Cerebellar nuclear complex (tissue), 1 donor: ENCODE measurements around the gene ALX4.

Experiments used
- DNase-seq, 2 experiments: peaks; one replicate each; lab custom pipeline; 2025; lab: John Stamatoyannopoulos, UW

Gene ALX4

DNA sequence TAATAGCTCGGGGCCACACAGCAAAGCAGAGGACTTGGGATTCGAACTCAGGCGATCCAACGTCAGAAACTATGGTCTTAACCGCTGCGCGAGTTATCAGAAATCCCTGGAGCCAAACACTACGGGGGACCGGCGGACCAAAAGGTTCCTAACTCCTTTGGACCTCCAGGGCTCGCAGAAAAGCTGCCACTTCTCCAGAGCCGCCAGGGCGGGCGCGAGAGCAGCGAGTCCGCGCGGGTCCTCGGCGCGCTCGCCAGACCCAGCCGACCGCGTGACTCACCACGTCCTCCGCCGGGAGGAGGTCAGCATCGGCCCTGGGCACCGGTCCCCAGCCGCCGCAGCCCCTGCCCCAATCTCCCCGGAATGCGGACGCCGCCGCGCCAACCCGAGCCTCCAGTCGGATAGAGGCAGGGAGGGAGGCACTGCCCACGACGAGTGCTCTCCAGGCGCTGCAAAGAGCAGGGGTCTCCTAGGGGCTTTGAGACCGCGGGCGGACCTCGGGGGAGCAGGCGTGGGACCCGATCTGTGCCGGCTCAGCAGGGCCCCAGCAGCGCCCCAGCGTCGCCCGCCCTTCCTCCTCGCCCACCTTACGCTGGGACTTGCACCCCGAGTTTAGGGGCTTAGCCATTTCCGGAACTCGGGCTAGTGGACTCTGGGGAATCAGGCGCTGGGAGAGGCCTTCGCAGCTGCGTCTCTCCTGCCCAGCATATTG lies 6.2 kb upstream of the ALX4 start:
- no peak for DNase-seq

- no peak for DNase-seq
Observed at GRCh38 chr11:44314733-44315132, 4.8 kb upstream of the ALX4 start.

DNA sequence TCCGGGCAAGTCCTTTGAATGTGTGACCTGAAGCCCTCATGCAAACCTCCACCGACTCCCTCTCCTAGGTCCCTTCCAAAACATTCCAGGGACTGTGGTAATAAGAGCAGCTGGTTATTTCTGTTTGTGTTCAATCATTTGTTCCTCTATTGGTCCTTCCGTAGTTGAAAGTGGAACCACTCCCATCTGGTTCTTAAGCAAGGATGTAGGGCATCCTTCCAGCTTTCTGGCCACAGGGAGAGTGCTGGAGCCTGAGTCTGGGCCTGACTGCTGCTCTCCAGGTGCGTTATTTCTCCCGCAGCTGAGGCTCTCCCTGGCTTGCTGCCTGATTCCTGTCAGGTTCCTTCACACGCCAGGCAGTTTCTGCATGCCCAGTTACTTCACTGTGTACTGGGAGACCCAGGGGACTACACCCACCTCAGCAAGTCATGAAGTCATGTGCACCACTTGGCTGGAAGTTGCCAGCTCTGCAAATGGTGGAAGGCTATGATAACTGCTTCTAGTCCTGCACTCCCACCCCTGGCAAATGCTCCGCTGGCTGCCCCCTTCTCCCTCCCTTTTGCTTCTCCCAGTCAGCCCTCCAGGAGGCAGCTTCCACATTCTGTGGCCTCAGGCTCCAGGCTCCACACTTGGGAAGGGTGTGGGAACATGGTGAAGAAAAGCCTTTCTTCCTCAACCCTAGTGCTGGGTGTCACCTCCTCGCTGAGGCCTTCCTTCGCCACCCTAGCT lies 4.0 kb upstream of the ALX4 start:
- no peak for DNase-seq

- DNase-seq: no peak
Observed at GRCh38 chr11:44312876-44313275, 2.9 kb upstream of the ALX4 start.

DNA sequence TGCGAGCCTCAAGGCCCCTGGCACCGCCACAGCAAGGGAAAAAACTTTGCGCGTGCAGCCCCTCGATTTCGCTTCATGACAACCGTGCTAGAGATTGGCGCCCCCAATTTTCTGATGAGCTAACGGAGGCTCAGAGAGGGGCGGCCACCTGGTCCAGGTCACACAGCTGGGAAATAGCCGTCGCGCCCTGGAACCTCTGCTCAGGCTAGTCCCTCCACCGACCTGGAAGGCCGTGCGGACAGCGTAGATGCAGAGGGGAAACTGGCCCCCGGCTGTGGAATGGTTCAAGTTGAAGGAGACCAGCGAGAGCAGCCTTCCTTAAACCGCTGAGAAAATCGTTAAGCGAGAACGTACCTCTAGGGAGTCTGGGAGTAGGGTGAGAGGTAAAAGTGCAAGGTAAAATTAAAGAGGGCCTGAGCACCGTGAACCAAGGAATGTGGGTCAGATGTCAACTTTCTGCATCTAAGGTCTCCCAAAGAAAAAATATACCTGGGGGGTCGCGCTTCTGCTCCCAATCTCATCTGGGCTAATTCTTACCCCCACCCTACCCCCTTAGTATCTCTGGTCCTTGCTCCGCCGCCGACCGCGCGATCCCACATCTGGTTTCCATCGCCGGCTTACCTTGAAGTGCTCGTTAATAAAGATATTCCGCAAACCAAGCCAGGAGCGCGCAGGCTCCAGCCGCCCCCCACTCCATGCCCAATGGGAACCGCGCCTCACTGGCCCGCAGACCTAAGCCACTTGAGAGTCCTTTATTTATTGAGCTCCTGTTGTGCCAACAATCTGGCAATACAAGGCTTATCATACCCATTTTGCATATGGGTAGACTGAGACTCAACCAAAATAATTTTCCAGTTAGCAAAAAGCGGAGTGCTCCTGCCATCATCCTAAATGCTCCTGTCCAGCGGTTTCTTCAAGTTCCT lies 1.7 kb upstream of the ALX4 start:
- no peak for DNase-seq

- no peak for DNase-seq
Observed at GRCh38 chr11:44310463-44311272, 729 bp upstream of the ALX4 start.

GRCh38 chr11:44310206-44310462 lies 195 bp upstream of the ALX4 start:
- DNase-seq: no peak

DNA sequence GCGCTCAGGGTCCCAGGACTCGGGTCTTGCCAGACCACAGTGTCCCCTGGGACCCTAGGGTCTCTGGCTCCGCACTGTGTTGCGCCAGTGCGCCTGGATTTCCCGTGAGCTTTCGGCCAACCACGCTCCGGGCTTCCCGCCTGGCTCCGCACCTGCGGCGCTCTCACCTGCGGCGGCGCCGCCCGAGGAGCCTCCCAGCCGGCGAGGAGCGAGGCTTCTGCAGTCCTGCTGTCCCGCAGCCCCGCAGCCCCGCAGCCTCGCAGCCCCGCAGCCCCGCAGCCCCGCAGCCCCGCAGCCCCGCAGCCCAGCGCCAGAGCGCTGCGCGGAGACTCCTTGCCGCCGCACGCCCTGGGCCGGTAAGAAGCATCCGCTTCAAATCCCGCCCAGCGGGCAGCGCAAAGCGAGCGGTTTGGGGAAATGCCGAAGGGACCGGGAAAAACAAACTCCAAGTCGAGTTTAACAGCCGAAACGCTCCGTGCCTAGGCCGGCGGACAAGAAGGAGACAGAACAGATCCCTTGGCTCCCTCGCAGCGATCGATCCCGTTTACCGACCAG lies 939 bp downstream of the ALX4 start:
- DNase-seq: no peak

- DNase-seq: no peak
Observed at GRCh38 chr11:44308256-44308922, 1.6 kb downstream of the ALX4 start.

GRCh38 chr11:44307340-44308099 lies 2.4 kb downstream of the ALX4 start:
- no peak for DNase-seq

DNA sequence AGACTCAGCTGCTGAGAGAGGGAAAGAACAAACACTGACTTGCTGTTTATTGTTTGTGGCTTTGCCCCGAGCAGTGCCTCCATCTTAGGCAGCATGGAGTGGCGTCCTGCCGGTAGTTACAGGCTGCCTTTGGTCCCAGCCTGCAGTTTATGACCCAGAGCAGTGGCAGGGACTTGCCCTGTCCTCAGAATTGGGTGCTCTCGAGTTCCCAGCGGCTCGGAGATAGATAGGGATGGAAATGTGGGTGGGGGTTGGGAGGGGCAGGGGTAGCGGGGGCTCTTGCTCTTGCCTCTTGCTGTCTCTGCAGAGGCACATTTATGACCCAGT lies 3.1 kb downstream of the ALX4 start:
- no peak for DNase-seq

DNA sequence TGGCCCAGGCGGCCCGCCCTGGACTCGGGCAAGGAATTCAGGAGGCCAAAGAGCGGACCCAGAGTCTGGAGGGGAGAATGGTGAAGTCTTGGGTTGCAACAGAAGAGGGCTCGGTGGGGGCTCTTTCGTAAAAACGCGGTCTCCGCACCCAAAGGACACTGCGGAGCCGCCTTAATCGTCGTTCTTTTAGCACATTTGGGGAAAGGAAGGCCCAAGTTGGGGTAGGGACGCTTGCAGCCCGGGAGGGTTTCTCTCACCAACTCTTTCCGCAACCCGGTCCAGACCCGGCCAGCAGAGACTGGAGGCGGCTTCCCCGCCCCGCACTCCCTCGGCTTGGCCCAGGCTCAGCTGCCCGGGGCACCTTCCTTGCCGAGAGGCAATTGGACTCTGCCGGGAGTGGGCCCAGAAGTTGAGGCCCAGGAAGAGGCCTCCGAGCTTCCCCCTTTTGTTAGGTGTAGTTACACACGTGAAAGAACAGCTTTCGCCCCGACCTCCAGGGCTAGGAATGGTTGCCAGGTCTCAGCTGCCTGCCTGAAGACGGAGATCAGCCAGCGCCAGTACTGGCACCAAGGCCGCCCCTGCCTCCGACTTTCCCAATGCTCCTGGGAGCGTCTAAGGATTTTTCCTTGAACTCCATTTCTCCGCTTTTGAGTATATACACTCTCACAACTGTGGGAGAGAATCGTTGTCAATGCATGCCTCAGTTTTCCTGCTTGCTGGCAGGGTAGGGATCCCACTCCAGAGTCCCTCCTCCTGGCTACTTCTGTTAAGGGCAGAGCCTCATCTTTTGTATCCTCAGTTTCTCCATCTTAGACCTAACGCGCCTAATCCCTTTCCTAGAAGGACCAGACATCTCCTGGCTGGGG lies 3.7 kb downstream of the ALX4 start:
- no peak for DNase-seq

GRCh38 chr11:44305470-44306051 lies 4.4 kb downstream of the ALX4 start:
- no peak for DNase-seq

GRCh38 chr11:44305026-44305469 lies 4.9 kb downstream of the ALX4 start:
- no peak for DNase-seq

GRCh38 chr11:44304091-44305025 lies 5.6 kb downstream of the ALX4 start:
- DNase-seq: no peak

DNA sequence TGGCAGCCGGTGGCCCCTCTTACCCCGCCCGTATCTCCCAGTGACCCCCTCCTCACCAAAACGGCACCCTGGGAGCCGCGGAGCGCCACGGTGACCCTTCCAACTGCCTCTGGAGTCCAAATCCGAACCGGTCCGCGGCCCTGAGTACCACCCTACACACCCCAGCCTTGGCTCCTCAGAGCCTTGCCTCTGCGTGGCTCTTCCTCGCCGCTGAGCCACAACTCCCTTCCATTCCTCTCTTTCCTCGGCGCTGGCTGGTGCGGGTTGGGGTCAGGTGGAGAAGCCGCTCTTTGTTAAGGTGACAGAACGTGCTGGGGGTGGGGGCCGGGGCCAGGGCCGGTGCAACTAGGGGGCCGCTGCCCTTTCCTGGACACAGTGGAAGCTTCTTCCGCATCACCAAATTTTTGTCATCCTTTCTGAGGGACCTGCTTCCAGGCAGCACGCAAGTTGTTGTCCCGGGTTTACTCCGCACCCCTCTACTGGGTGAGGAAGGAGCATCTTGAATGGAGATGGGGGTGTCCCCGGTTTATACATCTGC lies 6.5 kb downstream of the ALX4 start:
- DNase-seq: no peak

GRCh38 chr11:44301564-44302271 lies 8.2 kb downstream of the ALX4 start:
- no peak for DNase-seq
